Calu3 (cell line): ENCODE results near the gene BTF3L4. TPM values are rescaled to one million over a fixed set of nuclear protein-coding genes. Genes with fewer than 3 reads are reported as not detected.

ENCODE experiments used
- BruUV-seq: library from RNA; stranded (reverse); fragments of 400-500 nt; replicated peaks from 2 replicates; lab custom pipeline; 2021; lab: Mats Ljungman, UMichigan
- CTCF ChIA-PET: fragments of 300-600 bp; sonication (Branson Sonifier 250); formaldehyde crosslinking; loops from one replicate; lab custom pipeline; 2022; ENCODE audit warnings: antibody characterized with exemption; lab: Charles Lee
- DNase-seq: peaks from one replicate; pipeline ENCODE4 v3.0.0; 2022
- H3K27ac Mint-ChIP-seq: one replicate; pipeline ENCODE4 v1.8.0; 2022; ENCODE audit warnings: mixed read lengths; ENCODE audit not compliant: unreplicated experiment
- H3K27me3 Mint-ChIP-seq: one replicate; pipeline ENCODE4 v1.8.0; 2022; ENCODE audit warnings: mixed read lengths; ENCODE audit not compliant: unreplicated experiment
- H3K36me3 Mint-ChIP-seq: one replicate; pipeline ENCODE4 v1.8.0; 2022; ENCODE audit warnings: mild to moderate bottlenecking, moderate library complexity, mixed read lengths; ENCODE audit not compliant: insufficient read depth, unreplicated experiment
- H3K4me1 Mint-ChIP-seq: one replicate; pipeline ENCODE4 v1.8.0; 2022; ENCODE audit warnings: mild to moderate bottlenecking, low read depth, mixed read lengths; ENCODE audit not compliant: unreplicated experiment
- H3K4me3 Mint-ChIP-seq: one replicate; pipeline ENCODE4 v1.8.0; 2022; ENCODE audit warnings: mild to moderate bottlenecking, low read depth, moderate library complexity, mixed read lengths; ENCODE audit not compliant: unreplicated experiment
- H3K9me3 Mint-ChIP-seq: one replicate; pipeline ENCODE4 v1.8.0; 2022; ENCODE audit warnings: low read depth, mixed read lengths; ENCODE audit not compliant: unreplicated experiment
- CTCF ChIP-seq: fragments of 200-600 bp; IDR thresholded peaks from one replicate; pipeline ENCODE4 v1.8.0; 2022; ENCODE audit warnings: antibody characterized with exemption; ENCODE audit not compliant: unreplicated experiment
- intact Hi-C: fragments of 100-400 bp; cut with micrococcal nuclease; formaldehyde crosslinking; loops from one replicate; pipeline ENCODE4 v1.10.0; 2022; ENCODE audit not compliant: unreplicated experiment
- total RNA-seq: library from RNA; stranded (reverse); gene quantifications from 2 replicates; pipeline ENCODE4 v1.2.3, GENCODE V29; 2022

BTF3L4 gene
- total RNA-seq, 1 experiment from 2014 or later, result 70.4 TPM

GRCh38 chr1:52059888-52060287 lies 3.8 kb downstream of the BTF3L4 start:
- peaks cover 82% of the 10 kb centered on the region for H3K36me3 Mint-ChIP-seq
- no peak overlapping the region for H3K4me3 Mint-ChIP-seq
- DNase-seq, result no peak
- H3K27ac Mint-ChIP-seq, result no peak overlapping the region
- intact Hi-C loops, result no loop called here
- CTCF ChIA-PET, result no interaction called here
- no peaks in the 10 kb centered on the region for H3K9me3 Mint-ChIP-seq
- no peaks in the 10 kb centered on the region for H3K27me3 Mint-ChIP-seq
- BruUV-seq, result no TSS peak
- peaks cover 22% of the 10 kb centered on the region for H3K4me1 Mint-ChIP-seq
- TF ChIP-seq CTCF, result no peak

DNA sequence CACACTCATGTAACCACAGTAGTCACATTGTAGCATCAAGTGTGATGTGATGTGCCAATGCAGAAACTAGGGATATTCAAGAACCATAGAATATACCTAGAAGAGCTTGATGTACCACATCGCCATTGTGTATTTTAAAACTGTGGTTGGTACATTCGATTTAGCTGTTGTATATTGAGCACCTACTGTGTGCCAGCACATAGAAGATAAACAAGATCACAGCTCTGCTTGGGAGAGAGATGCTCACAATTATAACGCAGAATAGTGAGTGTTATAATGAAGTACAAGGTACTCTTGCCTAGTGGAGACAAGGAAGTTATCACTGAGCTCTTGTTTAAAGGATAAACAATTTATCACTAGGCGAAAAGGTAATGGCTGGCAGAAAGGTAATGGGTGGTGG lies 4.7 kb downstream of the BTF3L4 start:
- BruUV-seq, result no TSS peak
- Mint-ChIP-seq H3K4me3 (no peak overlapping the region), H3K9me3 (no peaks in the 10 kb centered on the region), H3K36me3 (peaks cover 78% of the 10 kb centered on the region), H3K27ac (no peak overlapping the region), H3K4me1 (peaks cover 22% of the 10 kb centered on the region), H3K27me3 (no peaks in the 10 kb centered on the region)
- TF ChIP-seq CTCF, result no peak
- CTCF ChIA-PET, result interaction anchor here (0.6 kb wide), 1 partner anchor 18 kb away, joined by 3 read pairs; no protein-coding TSS in a partner anchor
- intact Hi-C loops, result no loop called here
- DNase-seq, result no peak

DNA sequence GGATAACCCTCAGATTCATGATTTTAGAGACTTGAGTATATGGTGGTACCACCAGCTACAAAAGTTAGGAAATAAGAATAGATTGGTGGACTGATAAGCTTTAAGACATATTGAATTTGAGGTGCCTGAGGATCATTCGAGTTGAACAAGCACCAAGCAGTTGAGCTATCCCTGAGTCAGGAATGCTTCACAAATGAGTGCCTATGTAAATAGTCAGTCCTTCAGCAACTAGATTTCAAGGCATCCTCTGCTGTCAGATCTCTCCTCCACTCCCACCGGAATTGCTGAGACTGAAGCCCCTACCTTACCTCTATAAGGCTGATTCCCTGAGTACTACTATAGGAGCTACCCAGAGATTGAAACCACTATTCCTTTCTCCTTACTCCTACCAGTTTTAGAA lies 7.1 kb downstream of the BTF3L4 start:
- no peak for TF ChIP-seq CTCF
- intact Hi-C loops, result no loop called here
- H3K27me3 Mint-ChIP-seq, result no peaks in the 10 kb centered on the region
- H3K4me1 Mint-ChIP-seq, result peaks cover 12% of the 10 kb centered on the region
- peak overlapping the region; percentile 16 for H3K27ac Mint-ChIP-seq
- BruUV-seq, result no TSS peak
- DNase-seq, result no peak
- peaks cover 71% of the 10 kb centered on the region for H3K36me3 Mint-ChIP-seq
- CTCF ChIA-PET, result no interaction called here
- no peak overlapping the region for H3K4me3 Mint-ChIP-seq
- H3K9me3 Mint-ChIP-seq, result no peaks in the 10 kb centered on the region

DNA sequence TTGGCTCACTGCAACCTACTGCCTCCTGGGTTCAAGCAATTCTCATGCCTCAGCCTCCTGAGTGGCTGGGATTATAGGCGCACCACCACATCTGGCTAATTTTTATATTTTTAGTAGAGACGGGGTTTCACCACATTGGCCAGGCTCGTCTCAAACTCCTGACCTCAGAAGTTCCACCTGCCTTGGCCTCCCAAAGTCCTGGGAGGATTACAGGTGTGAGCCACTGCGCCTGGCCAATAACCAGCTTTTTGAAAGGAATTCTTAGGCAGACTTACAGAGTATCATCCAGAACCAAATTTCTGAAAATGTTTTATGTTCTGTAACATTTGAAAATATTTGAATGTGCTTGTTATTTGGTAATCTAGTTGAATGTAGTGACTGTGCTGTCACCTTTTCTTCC lies 14.6 kb downstream of the BTF3L4 start:
- no TSS peak for BruUV-seq
- H3K27me3 Mint-ChIP-seq, result no peaks in the 10 kb centered on the region
- H3K36me3 Mint-ChIP-seq, result peaks cover 50% of the 10 kb centered on the region
- peaks cover 7% of the 10 kb centered on the region for H3K4me1 Mint-ChIP-seq
- H3K9me3 Mint-ChIP-seq, result no peaks in the 10 kb centered on the region
- DNase-seq, result no peak
- CTCF ChIA-PET, result no interaction called here
- H3K27ac Mint-ChIP-seq, result no peak overlapping the region
- no peak overlapping the region for H3K4me3 Mint-ChIP-seq
- TF ChIP-seq CTCF, result no peak
- intact Hi-C loops, result no loop called here
